ENCODE results near the gene MGLL. TPM values are rescaled to one million over a fixed set of nuclear protein-coding genes. Genes with fewer than 3 reads are reported as not detected.

The MGLL gene
- total and polyA plus RNA-seq, 9 of the 15 experiments (the other 6 are each of a cell fraction or from before 2014, with no cell fraction given), result 0.12 to 0.32 (median 0.18) TPM; not detected in 6

- TF ChIP-seq CHD7 (IDR thresholded peaks at IDR 0.05; ENCODE audit: low read depth, low read length) (no peak), SP2 (IDR thresholded peaks at IDR 0.05; ENCODE audit: extremely low read depth, low read depth, low read length, poor library complexity, severe bottlenecking) (no peak), IFI16 (CRISPR knock-in tag; IDR thresholded peaks at IDR 0.05) (no peak), CBX2 (IDR thresholded peaks at IDR 0.05; ENCODE audit: insufficient read depth, low read length, poor library complexity, severe bottlenecking) (no peak), SMAD2 (IDR thresholded peaks at IDR 0.05; ENCODE audit: low read depth, low read length) (no peak), PKNOX1 (IDR thresholded peaks at IDR 0.05) (no peak), ZNF184 (CRISPR knock-in tag; IDR thresholded peaks at IDR 0.05) (no peak), ESRRA (IDR thresholded peaks at IDR 0.05; ENCODE audit: borderline replicate concordance, low read depth) (no peak), XRCC5 (IDR thresholded peaks at IDR 0.05; ENCODE audit: low read depth, low read length) (no peak), ZNF174 (CRISPR knock-in tag; IDR thresholded peaks at IDR 0.05) (no peak), ARHGAP35 (IDR thresholded peaks at IDR 0.05; ENCODE audit: partially characterized antibody) (no peak), TSC22D4 (tag; IDR thresholded peaks at IDR 0.05) (no peak), ETV1 (tag; conservative IDR thresholded peaks at IDR 0.05; ENCODE audit: low read depth) (no peak)
- TF ChIP-seq, protein P1, sequence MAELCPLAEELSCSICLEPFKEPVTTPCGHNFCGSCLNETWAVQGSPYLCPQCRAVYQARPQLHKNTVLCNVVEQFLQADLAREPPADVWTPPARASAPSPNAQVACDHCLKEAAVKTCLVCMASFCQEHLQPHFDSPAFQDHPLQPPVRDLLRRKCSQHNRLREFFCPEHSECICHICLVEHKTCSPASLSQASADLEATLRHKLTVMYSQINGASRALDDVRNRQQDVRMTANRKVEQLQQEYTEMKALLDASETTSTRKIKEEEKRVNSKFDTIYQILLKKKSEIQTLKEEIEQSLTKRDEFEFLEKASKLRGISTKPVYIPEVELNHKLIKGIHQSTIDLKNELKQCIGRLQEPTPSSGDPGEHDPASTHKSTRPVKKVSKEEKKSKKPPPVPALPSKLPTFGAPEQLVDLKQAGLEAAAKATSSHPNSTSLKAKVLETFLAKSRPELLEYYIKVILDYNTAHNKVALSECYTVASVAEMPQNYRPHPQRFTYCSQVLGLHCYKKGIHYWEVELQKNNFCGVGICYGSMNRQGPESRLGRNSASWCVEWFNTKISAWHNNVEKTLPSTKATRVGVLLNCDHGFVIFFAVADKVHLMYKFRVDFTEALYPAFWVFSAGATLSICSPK (IDR thresholded peaks at IDR 0.05; ENCODE audit: borderline replicate concordance), result no peak
Observed at GRCh38 chr3:127763816-127764215, 58.5 kb downstream of the MGLL start (continued).
